T follicular helper cell (primary cell): Measurements from ENCODE around the gene TMEM209.
"Not testable (repeated sequence)": the region's sequence is repeated elsewhere in the genome, so short reads cannot be mapped to it uniquely, and the experiment has no call there.

Experiments used
- DNase-seq: peaks from one replicate; pipeline ENCODE4 v3.0.0-alpha.2; 2020; ENCODE audit warnings: low read depth
- total RNA-seq, 2 experiments: gene quantifications; one replicate each; lab custom pipeline; 2026; lab: John Stamatoyannopoulos, UW

Gene TMEM209
- total RNA-seq: 39.0 to 56.4 reads per million in 2 experiments

GRCh38 chr7:130205084-130205947 is at the start of gene TMEM209:
Gene TMEM209, minus strand, starts transcription at chr7:130205406. Its CDS starts 31 bp downstream, at chr7:130205375.
- peak; percentile 90 for DNase-seq

- no peak for DNase-seq
These were observed 49.3 kb upstream of the TMEM209 start for GRCh38 chr7:130254555-130254954.

- DNase-seq: not testable (repeated sequence)
These were observed 44.4 kb upstream of the TMEM209 start for GRCh38 chr7:130249626-130250025.

GRCh38 chr7:130248842-130249241 is 43.6 kb upstream of the TMEM209 start:
- not testable (repeated sequence) for DNase-seq

- DNase-seq: not testable (repeated sequence)
These were observed 41.3 kb upstream of the TMEM209 start for GRCh38 chr7:130246491-130246890.

GRCh38 chr7:130243486-130243885 is 38.3 kb upstream of the TMEM209 start:
- DNase-seq: not testable (repeated sequence)

GRCh38 chr7:130242198-130243014 is 37.2 kb upstream of the TMEM209 start:
- peak; percentile 25 for DNase-seq

- DNase-seq: no peak
These were observed 35.0 kb upstream of the TMEM209 start for GRCh38 chr7:130240240-130240639.

- DNase-seq: not testable (repeated sequence)
These were observed 31.2 kb upstream of the TMEM209 start for GRCh38 chr7:130236361-130236760.

- DNase-seq: no peak
These were observed 28.9 kb upstream of the TMEM209 start for GRCh38 chr7:130234078-130234477.

GRCh38 chr7:130232209-130232608 is 27.0 kb upstream of the TMEM209 start:
- no peak for DNase-seq

- DNase-seq: no peak
These were observed 26.6 kb upstream of the TMEM209 start for GRCh38 chr7:130231792-130232191.

GRCh38 chr7:130229981-130230380 is 24.8 kb upstream of the TMEM209 start:
- not testable (repeated sequence) for DNase-seq

- no peak for DNase-seq
These were observed 23.8 kb upstream of the TMEM209 start for GRCh38 chr7:130228840-130229502.

GRCh38 chr7:130227883-130228575 is 22.8 kb upstream of the TMEM209 start:
- no peak for DNase-seq

- no peak for DNase-seq
These were observed 21.1 kb upstream of the TMEM209 start for GRCh38 chr7:130226333-130226732.

- DNase-seq: not testable (repeated sequence)
These were observed 19.7 kb upstream of the TMEM209 start for GRCh38 chr7:130224923-130225322.

GRCh38 chr7:130224210-130224609 is 19.0 kb upstream of the TMEM209 start:
- no peak for DNase-seq

GRCh38 chr7:130223646-130224045 is 18.4 kb upstream of the TMEM209 start:
- DNase-seq: no peak

GRCh38 chr7:130221746-130222145 is 16.5 kb upstream of the TMEM209 start:
- DNase-seq: no peak

- no peak for DNase-seq
These were observed 14.7 kb upstream of the TMEM209 start for GRCh38 chr7:130219871-130220270.
